ENCODE measurements around the gene ANKRD44.

ANKRD44 gene

GRCh38 chr2:197107291-197108269 is 203.0 kb downstream of the ANKRD44 start:
- no peaks in the 10 kb centered on the region for H3K79me2 ChIP-seq (ENCODE audit: insufficient read depth, low read length)
- peaks cover 6% of the 10 kb centered on the region for H3K4me1 ChIP-seq (ENCODE audit: insufficient read depth, low read length, poor library complexity, severe bottlenecking)
- no peak overlapping the region for H3K4me3 ChIP-seq (ENCODE audit: low read length, poor library complexity, severe bottlenecking)
- no peaks in the 10 kb centered on the region for H3F3A ChIP-seq (ENCODE audit: low read depth)
- no peaks in the 10 kb centered on the region for H3K27me3 ChIP-seq (ENCODE audit: insufficient read depth, low read length, poor library complexity, severe bottlenecking)
- H3K36me3 ChIP-seq (ENCODE audit: insufficient read depth, low read length) = peaks cover 12% of the 10 kb centered on the region; the same call in 1 of the 2 replicates
- H3K9me2 ChIP-seq (replicated peaks; ENCODE audit: low read depth, low read length) = no peaks in the 10 kb centered on the region
- TF ChIP-seq EZH2phosphoT487 (IDR thresholded peaks at IDR 0.05; ENCODE audit: borderline replicate concordance) (no peak), CTCF (conservative IDR thresholded peaks at IDR 0.05; ENCODE audit: low read length) (no peak)
- no peak overlapping the region for H2AFZ ChIP-seq (ENCODE audit: low read length)
- no peaks in the 10 kb centered on the region for H3K9me3 ChIP-seq (ENCODE audit: insufficient read depth, low read depth, low read length)
- H4K20me1 ChIP-seq (ENCODE audit: insufficient read depth, low read length, poor library complexity, severe bottlenecking) = no peaks in the 10 kb centered on the region
- no peak overlapping the region for H3K9ac ChIP-seq (ENCODE audit: low read depth, low read length, poor library complexity, severe bottlenecking)
- H3K4me2 ChIP-seq (ENCODE audit: low read depth, low read length, poor library complexity, severe bottlenecking) = no peak overlapping the region

- Histone ChIP-seq H3K9me3 (ENCODE audit: insufficient read depth, low read depth, low read length) (no peaks in the 10 kb centered on the region), H4K20me1 (ENCODE audit: insufficient read depth, low read length, poor library complexity, severe bottlenecking) (no peaks in the 10 kb centered on the region), H3K4me1 (ENCODE audit: insufficient read depth, low read length, poor library complexity, severe bottlenecking) (peaks cover 6% of the 10 kb centered on the region), H3F3A (ENCODE audit: low read depth) (no peaks in the 10 kb centered on the region), H3K79me2 (ENCODE audit: insufficient read depth, low read length) (no peaks in the 10 kb centered on the region), H3K36me3 (ENCODE audit: insufficient read depth, low read length) (peaks cover 5% of the 10 kb centered on the region; the same call in 1 of the 2 replicates), H2AFZ (ENCODE audit: low read length) (no peak overlapping the region), H3K9me2 (replicated peaks; ENCODE audit: low read depth, low read length) (no peaks in the 10 kb centered on the region), H3K9ac (ENCODE audit: low read depth, low read length, poor library complexity, severe bottlenecking) (no peak overlapping the region), H3K27me3 (ENCODE audit: insufficient read depth, low read length, poor library complexity, severe bottlenecking) (no peaks in the 10 kb centered on the region), H3K4me2 (ENCODE audit: low read depth, low read length, poor library complexity, severe bottlenecking) (no peak overlapping the region), H3K4me3 (ENCODE audit: low read length, poor library complexity, severe bottlenecking) (no peak overlapping the region)
- no peak for TF ChIP-seq EZH2phosphoT487 (IDR thresholded peaks at IDR 0.05; ENCODE audit: borderline replicate concordance)
- TF ChIP-seq CTCF (conservative IDR thresholded peaks at IDR 0.05; ENCODE audit: low read length) = no peak
Measured at GRCh38 chr2:197103363-197103762, 207.2 kb downstream of the ANKRD44 start.

GRCh38 chr2:197102231-197102630 is 208.3 kb downstream of the ANKRD44 start:
- H3K36me3 ChIP-seq (ENCODE audit: insufficient read depth, low read length) = peaks cover 5% of the 10 kb centered on the region; the same call in 1 of the 2 replicates
- no peaks in the 10 kb centered on the region for H3K9me2 ChIP-seq (replicated peaks; ENCODE audit: low read depth, low read length)
- no peak for TF ChIP-seq CTCF (conservative IDR thresholded peaks at IDR 0.05; ENCODE audit: low read length)
- no peak for TF ChIP-seq EZH2phosphoT487 (IDR thresholded peaks at IDR 0.05; ENCODE audit: borderline replicate concordance)
- no peaks in the 10 kb centered on the region for H4K20me1 ChIP-seq (ENCODE audit: insufficient read depth, low read length, poor library complexity, severe bottlenecking)
- no peak overlapping the region for H3K9ac ChIP-seq (ENCODE audit: low read depth, low read length, poor library complexity, severe bottlenecking)
- no peak overlapping the region for H2AFZ ChIP-seq (ENCODE audit: low read length)
- H3K4me3 ChIP-seq (ENCODE audit: low read length, poor library complexity, severe bottlenecking) = no peak overlapping the region
- H3K27me3 ChIP-seq (ENCODE audit: insufficient read depth, low read length, poor library complexity, severe bottlenecking) = no peaks in the 10 kb centered on the region
- H3K79me2 ChIP-seq (ENCODE audit: insufficient read depth, low read length) = no peaks in the 10 kb centered on the region
- H3F3A ChIP-seq (ENCODE audit: low read depth) = no peaks in the 10 kb centered on the region
- H3K4me2 ChIP-seq (ENCODE audit: low read depth, low read length, poor library complexity, severe bottlenecking) = no peak overlapping the region
- H3K9me3 ChIP-seq (ENCODE audit: insufficient read depth, low read depth, low read length) = no peaks in the 10 kb centered on the region
- H3K4me1 ChIP-seq (ENCODE audit: insufficient read depth, low read length, poor library complexity, severe bottlenecking) = no peaks in the 10 kb centered on the region
